Type B pancreatic cell (in vitro differentiated cells): ENCODE results near the gene SLCO3A1. TPM values are rescaled to one million over a fixed set of nuclear protein-coding genes. Genes with fewer than 3 reads are reported as not detected.

Source experiments
- DNase-seq: peaks from one replicate; pipeline ENCODE4 v3.0.0; 2021; ENCODE audit warnings: mixed read lengths; ENCODE audit not compliant: unreplicated experiment; ENCODE audit errors: extremely low spot score
- H3K27ac Mint-ChIP-seq: 2 replicates; pipeline ENCODE4 v1.8.0; 2021; ENCODE audit warnings: mild to moderate bottlenecking, mixed read lengths
- H3K27me3 Mint-ChIP-seq: 2 replicates; pipeline ENCODE4 v1.8.0; 2021; ENCODE audit warnings: mixed read lengths
- H3K36me3 Mint-ChIP-seq: 2 replicates; pipeline ENCODE4 v1.8.0; 2021; ENCODE audit warnings: mixed read lengths
- H3K4me1 Mint-ChIP-seq: one replicate; pipeline ENCODE4 v1.8.0; 2021; ENCODE audit warnings: mixed read lengths; ENCODE audit not compliant: unreplicated experiment
- H3K4me3 Mint-ChIP-seq: 2 replicates; pipeline ENCODE4 v1.8.0; 2021; ENCODE audit warnings: mild to moderate bottlenecking, mixed read lengths
- H3K9me3 Mint-ChIP-seq: 2 replicates; pipeline ENCODE4 v1.8.0; 2021; ENCODE audit warnings: mixed read lengths
- total RNA-seq: library from RNA; stranded (reverse); gene quantifications from 2 replicates; pipeline ENCODE4 v1.2.1, GENCODE V29; 2021; ENCODE audit warnings: low replicate concordance
- TF ChIP-seq, protein P1 (sequence below): fragments of 200-600 bp; sonication (generic); conservative IDR thresholded peaks from 2 replicates; pipeline ENCODE4 v1.5.0; 2021; ENCODE audit warnings: antibody characterized with exemption, mild to moderate bottlenecking

SLCO3A1 gene
- total RNA-seq, 1 donor from 2014 or later, result 30.9 TPM

DNA sequence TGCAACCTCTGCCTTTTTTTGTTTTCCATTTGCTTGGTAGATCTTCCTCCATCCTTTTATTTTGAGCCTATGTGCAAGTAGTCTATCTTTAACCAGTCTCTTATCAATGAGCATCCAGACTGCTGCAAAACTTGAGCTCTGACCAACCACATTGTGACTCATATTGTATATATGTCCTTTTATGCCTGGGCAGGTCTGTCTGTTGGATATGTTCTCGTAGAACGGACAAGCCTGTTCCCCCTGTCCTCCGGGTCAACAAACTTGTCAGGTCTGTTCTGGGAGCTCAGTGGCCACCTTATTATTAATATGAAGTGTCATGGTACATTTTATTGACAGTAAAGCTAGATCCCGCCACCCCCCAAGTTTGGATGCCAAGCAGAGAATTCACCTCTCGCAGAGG is 287.3 kb downstream of the SLCO3A1 start:
- Mint-ChIP-seq H3K9me3 (peaks cover 6% of the 10 kb centered on the region), H3K27me3 (no peaks in the 10 kb centered on the region), H3K36me3 (peaks cover 11% of the 10 kb centered on the region), H3K4me1 (peaks cover 1% of the 10 kb centered on the region), H3K27ac (peak overlapping the region; percentile 22), H3K4me3 (no peak overlapping the region)
- TF ChIP-seq, protein P1, sequence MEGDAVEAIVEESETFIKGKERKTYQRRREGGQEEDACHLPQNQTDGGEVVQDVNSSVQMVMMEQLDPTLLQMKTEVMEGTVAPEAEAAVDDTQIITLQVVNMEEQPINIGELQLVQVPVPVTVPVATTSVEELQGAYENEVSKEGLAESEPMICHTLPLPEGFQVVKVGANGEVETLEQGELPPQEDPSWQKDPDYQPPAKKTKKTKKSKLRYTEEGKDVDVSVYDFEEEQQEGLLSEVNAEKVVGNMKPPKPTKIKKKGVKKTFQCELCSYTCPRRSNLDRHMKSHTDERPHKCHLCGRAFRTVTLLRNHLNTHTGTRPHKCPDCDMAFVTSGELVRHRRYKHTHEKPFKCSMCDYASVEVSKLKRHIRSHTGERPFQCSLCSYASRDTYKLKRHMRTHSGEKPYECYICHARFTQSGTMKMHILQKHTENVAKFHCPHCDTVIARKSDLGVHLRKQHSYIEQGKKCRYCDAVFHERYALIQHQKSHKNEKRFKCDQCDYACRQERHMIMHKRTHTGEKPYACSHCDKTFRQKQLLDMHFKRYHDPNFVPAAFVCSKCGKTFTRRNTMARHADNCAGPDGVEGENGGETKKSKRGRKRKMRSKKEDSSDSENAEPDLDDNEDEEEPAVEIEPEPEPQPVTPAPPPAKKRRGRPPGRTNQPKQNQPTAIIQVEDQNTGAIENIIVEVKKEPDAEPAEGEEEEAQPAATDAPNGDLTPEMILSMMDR, result no peak
- DNase-seq, result peak; percentile 32

GRCh38 chr15:92141607-92142006 is 288.1 kb downstream of the SLCO3A1 start:
- H3K4me1 Mint-ChIP-seq, result peaks cover 8% of the 10 kb centered on the region
- no peak overlapping the region for H3K4me3 Mint-ChIP-seq
- peaks cover 6% of the 10 kb centered on the region for H3K9me3 Mint-ChIP-seq
- no peaks in the 10 kb centered on the region for H3K27me3 Mint-ChIP-seq
- DNase-seq, result no peak
- no peak overlapping the region for H3K27ac Mint-ChIP-seq
- peaks cover 9% of the 10 kb centered on the region for H3K36me3 Mint-ChIP-seq
- TF ChIP-seq, protein P1, result no peak

DNA sequence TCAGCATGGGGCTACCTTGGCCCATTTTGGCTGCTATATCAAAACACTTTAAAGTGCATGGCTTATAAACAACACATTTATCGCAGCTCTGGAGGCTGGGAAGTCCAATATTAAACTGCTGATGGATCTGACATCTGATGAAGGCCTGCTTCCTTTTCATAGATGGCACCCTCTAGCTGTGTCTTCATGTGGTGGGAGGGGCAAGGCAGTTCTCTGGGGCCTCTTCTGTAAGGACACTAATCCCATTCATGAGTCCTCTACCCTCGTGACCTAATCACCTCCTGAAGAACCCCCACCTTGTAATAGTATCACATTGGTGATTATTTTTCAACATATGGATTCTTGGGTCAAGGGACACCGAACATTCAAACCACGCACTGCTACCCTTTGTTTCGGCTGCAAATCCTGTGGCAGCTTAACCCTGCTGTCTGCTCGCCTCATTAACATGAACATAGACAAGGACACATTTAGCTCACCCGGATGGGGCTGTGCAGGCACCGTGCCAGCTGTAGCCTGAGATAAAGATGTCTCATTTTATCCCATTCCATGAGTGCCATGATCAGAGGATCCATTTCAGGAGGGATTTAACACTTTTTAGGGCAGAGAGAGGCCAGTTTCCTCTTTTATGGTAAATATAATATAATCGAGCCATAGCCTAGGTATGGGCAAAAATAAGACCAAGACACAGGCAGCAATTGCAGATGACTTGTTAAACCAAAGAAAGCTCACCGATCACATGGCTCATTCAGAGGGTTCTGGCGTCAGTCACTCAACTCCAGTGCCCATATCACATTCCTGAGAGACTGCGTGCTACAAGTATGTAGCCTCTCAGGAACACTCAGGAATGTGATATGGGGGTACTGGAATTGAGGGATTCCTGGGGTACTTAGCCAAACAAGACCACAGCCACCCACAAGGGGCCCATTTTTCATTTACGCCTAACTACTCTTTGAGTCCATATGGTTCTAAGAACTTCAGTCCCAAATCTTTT is 289.0 kb downstream of the SLCO3A1 start:
- peaks cover 6% of the 10 kb centered on the region for H3K9me3 Mint-ChIP-seq
- TF ChIP-seq, protein P1, result no peak
- no peak overlapping the region for H3K27ac Mint-ChIP-seq
- H3K4me3 Mint-ChIP-seq, result no peak overlapping the region
- no peaks in the 10 kb centered on the region for H3K27me3 Mint-ChIP-seq
- peaks cover 12% of the 10 kb centered on the region for H3K4me1 Mint-ChIP-seq
- DNase-seq, result no peak
- H3K36me3 Mint-ChIP-seq, result peaks cover 7% of the 10 kb centered on the region

GRCh38 chr15:92143765-92144164 is 290.3 kb downstream of the SLCO3A1 start:
- Mint-ChIP-seq H3K4me3 (no peak overlapping the region), H3K4me1 (peaks cover 14% of the 10 kb centered on the region), H3K9me3 (peaks cover 6% of the 10 kb centered on the region), H3K36me3 (peaks cover 7% of the 10 kb centered on the region), H3K27me3 (no peaks in the 10 kb centered on the region), H3K27ac (no peak overlapping the region)
- no peak for DNase-seq
- TF ChIP-seq, protein P1, result no peak

GRCh38 chr15:92146511-92147150 is 293.1 kb downstream of the SLCO3A1 start:
- Mint-ChIP-seq H3K4me1 (peaks cover 29% of the 10 kb centered on the region), H3K36me3 (peaks cover 7% of the 10 kb centered on the region), H3K4me3 (no peak overlapping the region), H3K27ac (no peak overlapping the region), H3K27me3 (no peaks in the 10 kb centered on the region), H3K9me3 (peaks cover 6% of the 10 kb centered on the region)
- no peak for DNase-seq
- TF ChIP-seq, protein P1, result no peak
